ENCODE data around the gene ZSWIM1.
A peak's percentile ranks its signal among the peaks of the same experiment; 100 is the strongest.

Gene ZSWIM1

DNA sequence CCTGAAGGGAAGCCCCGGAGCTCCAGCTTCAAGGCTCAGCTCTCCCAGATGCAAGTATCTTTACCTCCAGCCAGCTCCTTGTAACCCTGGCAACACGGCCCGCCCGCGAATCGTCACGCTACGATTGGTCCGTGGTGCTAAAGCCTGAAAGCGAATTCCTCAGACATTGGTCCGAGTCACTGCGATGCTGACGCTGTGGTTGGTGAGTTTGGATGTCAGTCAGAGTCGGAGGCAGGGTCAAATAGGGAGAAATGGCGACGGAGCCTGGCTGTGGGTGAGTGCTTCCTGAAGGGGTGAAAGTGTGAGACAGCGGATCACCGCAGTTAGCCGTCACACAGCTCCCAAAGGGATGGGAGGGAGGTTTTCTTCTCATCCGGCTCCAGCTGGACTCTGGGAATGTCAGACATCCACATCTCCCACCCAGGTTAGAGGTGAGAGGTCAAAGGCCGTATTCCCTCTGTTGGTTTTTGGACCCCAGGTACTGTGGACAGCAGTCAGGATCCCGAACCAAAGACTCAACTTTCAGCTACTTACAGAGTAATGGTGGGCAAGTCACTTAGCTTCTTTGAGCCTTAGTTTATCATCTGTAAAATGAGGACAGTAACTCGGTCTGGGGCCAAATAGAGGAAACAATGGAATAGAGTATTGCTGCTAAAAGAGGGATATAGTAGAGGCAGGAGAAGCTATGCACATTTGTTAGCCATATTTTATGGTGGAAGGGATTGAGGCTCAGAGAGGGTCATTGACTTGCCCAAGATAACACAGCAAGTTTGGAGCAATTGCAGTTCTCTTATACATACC is at the start of gene ZSWIM1:
TSS of gene ZSWIM1 (plus strand) at position 240 of the 801 bp plus-strand sequence. CDS start 1,366 bp downstream, outside the sequence.
- peak; percentile 99 for DNase-seq (ENCODE audit: low spot score)

DNA sequence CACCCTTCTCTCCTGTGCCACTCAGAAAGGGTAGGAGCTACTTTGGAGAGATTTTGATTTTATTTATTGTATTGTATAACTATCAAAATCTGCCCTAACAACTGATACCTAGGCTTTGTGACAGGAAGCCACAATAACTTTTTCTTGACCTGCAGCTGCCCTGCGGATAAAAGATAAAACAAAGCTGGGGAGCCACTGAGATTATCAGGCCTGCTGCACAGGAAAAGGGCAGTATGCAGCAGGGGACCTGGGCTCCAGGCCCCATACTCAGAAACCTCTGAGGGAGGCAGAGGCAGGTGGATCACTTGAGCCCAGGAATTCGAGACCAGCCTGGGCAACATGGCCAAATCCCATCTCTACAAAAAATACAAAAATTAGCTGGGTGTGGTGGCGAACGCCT is 48.4 kb upstream of the ZSWIM1 start:
- no peak for DNase-seq (ENCODE audit: low spot score)

DNA sequence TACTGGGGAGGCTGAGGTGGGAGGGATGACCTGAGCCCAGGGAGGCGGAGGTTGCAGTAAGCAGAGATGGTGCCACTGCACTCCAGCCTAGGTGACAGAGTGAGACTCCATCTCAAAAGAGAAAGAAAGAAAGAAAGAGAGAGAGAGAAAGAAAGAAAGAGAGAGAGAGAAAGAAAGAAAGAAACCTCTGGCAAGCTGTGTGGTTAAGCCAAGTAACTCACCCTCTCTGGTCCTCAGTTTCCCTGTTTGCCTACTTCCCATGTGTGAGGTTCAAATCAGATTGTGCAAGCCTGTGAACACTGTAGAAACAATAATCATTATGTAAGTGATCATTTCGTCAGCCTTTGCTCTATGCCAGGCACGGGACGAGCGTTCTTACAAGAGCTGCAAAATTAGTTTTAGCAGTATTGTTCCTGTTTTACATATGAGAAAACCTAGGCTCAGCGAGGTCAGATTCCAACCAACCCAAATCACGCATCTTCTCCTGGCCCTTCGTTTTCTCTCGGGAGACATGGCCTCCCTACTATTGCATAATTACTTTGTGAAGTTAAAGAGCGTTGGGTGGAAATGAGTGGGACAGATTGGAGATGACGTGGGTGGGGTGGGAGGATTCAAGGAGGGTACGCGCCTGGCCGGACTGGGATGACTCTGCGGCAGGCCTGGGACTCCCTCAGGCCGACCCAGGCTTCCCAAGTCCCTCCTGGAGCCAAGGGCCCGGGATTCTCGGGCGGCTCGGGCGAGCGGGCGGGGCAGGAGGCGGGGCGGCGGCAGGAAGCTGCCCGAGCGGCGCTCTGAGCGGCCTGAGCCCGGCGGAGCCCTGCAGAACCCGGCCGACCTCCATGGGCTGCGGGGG is 47.8 kb upstream of the ZSWIM1 start, which contains the start of gene SNX21:
TSS of gene SNX21 (plus strand) at position 770 of the 853 bp plus-strand sequence. CDS start 121 bp downstream, outside the sequence.
- DNase-seq (ENCODE audit: low spot score): peak; percentile 94

DNA sequence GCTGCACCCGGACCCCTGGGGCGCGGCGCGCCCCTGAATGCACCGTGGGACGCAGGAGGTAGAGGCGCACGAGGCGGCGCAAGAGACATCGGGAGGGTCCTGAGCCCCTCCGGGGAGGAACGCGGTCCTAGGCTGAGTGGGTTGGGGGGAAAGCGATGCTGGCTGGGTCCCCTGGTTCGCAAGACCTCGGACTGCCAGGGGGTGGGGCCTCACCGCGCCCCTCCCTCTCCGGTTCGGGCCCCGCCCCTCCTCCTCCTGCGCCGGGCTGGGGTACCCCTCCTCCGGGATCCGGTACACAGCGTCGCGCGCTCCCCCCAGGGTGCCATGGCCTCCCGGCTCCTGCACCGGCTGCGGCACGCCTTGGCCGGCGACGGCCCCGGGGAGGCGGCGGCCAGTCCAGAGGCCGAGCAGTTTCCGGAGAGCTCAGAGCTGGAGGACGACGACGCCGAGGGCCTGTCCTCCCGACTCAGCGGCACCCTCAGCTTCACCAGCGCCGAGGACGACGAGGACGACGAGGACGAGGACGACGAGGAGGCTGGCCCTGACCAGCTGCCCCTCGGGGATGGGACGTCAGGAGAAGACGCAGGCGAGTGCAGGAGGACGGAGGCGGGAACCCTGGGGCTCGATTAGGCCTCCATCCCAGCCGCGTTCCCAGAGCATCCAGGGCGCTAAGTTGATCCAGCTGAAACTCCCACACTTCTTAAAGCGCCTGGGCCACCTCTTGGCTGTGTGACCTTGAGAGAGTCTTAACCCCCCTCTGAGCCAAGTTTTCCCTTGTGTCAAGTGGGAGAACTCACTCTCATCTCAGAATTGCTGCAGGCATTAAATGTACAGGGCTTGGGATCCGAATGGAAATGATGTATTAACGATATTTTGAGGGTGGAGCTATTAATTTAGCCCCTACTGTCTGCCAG is 46.9 kb upstream of the ZSWIM1 start:
- DNase-seq (ENCODE audit: low spot score): peak; percentile 92

DNA sequence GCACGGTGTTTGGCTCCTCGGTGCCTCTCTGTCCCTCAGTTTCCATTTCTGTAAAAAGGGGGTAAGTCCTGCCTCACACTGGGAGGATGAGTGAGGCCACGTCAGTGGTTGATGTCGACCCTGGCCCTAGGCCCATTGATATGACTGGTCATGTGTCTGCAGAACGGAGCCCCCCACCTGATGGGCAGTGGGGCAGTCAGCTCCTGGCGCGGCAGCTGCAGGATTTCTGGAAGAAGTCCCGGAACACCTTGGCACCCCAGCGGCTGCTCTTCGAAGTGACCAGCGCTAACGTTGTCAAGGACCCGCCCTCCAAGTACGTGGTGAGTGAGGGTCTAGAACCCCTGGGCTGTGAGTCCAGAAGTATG is 46.2 kb upstream of the ZSWIM1 start:
- no peak for DNase-seq (ENCODE audit: low spot score)

DNA sequence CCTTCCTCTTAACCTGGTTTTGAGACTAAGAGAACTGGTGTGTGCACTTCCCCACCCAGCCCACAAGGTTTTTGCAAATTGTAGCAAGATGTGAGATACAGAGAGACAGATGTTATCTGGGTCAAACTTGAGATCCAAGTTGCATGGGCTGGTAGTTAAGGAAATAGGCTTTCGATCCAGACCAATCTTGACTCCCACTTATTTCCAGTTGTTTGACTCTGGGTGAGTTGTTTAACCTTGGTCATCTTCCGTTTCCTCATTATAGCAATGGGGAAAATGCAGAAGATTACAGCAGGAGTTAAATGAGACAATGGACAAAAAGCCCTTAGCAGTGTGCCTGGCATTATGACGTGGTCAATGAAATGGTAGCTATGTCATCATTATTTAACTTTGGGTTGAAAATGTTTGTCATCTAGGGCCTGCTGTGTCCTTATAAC is 45.7 kb upstream of the ZSWIM1 start:
- DNase-seq (ENCODE audit: low spot score): no peak

DNA sequence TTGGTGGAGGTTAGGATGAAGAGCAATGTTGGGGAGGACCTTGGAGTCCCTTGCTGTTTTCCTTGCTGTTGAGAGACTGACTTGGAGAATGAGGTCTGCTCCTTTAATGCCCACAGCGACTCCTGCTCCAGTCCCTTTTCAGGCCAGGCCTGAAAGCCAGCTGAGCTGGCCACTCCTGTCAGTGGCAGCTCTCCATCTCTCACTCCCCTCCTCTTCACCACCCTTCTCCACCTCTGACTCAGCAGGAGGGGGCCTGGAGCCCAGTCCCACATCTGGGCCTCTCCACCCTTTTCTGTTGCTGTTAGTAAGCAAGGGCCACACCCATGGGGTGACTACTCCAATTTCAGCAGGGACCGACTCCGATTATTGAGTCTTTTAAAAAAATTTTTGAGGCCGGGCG is 45.2 kb upstream of the ZSWIM1 start:
- peak; percentile 93 for DNase-seq (ENCODE audit: low spot score)

DNA sequence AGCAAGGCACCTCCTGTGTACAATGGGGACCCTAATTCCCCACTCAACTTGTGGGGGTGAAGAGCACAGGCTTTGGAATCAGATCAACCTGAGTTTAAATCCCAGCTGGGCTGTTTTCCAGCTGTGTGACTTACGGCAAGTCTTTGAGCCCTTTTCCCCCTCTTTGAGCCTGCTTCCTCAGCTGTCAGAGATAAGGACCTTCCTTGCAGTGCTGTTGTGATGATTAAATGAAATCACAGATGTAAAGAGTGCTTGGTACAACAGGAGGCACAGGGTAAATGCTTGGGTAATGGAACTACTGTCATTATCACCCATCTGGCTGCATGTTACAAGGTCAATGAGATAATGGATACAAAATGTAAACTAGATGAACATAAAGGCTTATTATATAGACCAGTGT is 44.2 kb upstream of the ZSWIM1 start:
- DNase-seq (ENCODE audit: low spot score): no peak

DNA sequence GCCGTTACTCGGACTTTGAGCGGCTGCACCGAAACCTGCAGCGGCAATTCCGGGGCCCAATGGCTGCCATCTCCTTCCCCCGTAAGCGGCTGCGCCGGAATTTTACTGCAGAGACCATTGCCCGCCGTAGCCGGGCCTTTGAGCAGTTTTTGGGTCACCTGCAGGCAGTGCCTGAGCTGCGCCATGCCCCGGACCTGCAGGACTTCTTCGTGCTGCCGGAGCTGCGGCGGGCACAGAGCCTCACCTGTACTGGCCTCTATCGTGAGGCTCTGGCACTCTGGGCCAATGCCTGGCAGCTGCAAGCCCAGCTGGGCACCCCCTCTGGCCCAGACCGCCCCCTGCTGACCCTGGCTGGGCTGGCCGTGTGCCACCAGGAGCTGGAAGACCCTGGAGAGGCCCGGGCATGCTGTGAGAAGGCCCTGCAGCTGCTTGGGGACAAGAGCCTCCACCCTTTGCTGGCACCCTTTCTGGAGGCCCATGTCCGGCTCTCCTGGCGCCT is 40.3 kb upstream of the ZSWIM1 start:
- no peak for DNase-seq (ENCODE audit: low spot score)

DNA sequence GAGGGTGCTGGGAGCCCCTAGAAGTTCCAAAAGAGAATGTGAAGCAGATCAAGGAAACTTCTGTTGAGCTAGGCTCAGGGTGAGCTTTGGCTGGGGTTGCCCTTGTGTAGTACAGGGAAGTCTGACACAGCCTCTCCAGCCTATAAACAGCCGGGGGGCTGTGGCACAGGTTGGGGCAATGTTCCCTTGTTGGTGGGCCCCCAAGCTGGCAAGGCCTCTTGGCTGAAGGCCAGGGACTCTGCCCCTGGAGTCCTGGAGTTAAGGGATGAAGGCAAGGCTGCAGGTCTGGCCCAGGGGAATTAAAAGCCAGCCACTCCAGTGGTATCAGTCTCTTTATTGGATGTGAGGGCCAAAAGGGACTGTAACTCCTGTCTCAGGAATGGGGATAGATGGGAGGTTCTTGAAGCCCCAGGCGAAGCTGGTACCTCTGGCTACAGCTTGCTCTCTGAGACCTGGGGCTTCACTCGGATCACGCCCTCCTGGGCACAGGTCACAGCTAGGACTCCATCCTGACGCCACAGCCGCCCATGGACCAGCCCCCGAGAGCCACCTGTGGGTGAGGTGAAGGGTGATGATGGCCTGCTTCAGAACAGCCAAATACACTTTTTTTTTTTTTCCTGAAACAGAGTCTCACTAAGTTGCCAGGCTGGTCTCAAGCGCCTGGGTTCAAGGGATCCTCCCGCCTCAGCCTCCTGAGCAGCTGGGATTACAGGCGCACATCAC is 39.5 kb upstream of the ZSWIM1 start:
- DNase-seq (ENCODE audit: low spot score): no peak

DNA sequence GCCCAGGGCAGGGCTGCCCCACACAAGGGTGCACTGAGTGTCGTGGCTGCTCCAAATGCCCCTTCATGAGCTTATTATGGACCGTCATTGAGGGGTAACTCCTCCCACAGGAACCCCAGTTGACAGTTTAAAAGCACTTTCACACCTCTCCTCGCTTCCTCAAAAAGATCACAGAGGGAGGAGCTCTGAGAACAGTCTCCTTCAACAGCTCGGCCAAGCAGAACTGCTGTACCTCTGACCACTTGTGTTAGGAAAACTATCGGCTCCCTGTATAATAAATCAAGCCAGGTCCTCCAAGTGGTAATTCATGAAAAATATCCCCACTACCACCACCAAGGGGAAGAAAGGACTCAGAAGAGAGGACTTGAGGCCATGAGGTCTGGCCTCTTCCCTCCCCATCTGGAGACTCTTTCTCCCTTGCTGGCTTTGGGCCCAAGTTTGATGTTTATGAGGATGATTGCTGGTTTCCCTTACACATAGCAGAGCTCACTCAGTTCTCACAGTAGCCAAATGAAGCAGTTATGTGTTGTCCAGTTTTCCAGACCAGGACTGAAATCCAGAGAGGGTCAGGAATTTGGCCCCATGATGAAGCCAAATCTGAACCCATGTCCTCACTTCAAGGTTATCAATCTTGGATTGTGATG is 38.7 kb upstream of the ZSWIM1 start:
- peak; percentile 61 for DNase-seq (ENCODE audit: low spot score)

DNA sequence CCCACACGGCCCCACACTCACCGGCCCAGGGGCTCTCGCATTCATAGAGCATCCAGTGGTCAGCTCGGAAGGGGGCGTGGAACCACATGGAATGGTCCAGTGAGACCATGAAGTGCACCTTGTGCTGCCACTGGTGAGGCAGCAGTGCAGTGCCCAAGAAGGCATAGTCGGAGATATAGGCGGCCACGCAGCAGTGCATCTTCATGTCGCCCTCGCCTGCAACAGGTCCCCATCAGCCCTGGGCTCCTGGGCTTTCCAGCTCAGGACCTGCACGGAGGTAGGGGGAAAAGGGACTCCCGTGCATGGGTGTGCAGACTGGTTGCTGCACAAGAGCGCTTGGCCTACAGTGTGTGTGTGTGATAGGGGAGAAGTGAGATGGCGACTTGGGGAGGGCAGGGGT is 37.5 kb upstream of the ZSWIM1 start:
- DNase-seq (ENCODE audit: low spot score): no peak

DNA sequence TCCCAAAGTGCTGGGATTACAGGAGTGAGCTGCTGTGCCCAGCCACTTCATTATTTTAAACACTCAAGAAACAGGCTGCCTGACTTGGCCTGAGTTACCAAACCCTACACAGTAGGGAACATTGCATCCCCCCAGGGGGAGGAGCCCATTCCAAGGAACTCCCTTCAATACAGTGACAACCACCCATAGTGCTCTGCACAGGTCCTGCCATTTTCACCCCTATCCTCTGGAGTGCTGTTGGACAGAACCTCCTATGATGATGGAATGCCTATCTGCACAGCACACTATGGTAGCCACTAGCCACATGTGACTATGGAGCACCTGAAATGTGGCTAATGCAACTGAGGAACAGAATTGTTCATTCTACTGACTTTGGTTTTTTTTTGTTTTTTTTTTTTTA is 35.6 kb upstream of the ZSWIM1 start:
- DNase-seq (ENCODE audit: low spot score): no peak

DNA sequence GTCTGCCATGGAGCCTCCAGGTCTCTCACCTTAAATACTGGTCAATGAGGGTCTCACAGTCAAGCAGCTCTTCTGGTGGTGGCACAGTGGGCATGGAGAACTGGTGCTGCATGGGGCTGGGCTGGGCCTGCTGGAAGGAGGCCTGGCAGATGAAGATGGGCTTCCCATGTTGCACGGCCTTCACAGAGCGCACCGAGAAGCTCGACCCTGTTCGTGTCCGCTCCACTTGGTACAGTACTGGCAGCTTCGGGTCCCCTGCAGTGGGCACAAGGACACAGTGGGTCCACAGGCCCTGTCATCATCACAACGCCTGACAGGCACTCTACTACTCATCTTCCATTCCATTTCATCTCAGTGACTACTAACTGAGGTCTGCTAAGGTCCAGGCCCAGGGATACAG is 32.6 kb upstream of the ZSWIM1 start:
- DNase-seq (ENCODE audit: low spot score): no peak

DNA sequence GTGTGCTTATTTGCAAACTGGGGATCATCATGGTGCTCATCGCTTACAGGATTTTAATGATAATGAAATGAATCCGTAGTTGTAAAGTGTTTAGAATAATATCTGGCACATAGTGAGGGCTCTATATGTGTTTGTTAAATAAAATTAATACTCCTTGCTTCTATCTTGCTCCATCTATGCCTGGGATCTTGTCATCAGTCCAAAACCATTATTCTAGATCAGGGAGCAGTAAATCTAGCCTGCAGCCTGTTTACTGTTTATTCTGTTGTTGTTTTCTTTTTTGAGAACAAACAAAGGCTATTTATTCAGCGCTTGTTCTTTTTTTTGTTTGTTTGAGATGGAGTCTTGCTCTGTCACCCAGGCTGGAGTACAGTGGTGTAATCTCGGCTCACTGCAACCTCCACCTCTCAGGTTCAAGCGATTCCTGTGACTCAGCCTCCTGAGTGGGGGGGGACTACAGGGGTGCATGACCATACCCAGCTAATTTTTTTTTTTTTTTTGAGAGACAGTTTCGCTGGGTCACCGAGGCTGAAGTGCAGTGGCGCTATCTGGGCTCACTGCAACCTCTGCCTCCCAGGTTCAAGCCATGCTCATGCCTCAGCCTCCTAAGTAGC is 32.0 kb upstream of the ZSWIM1 start:
- no peak for DNase-seq (ENCODE audit: low spot score)

DNA sequence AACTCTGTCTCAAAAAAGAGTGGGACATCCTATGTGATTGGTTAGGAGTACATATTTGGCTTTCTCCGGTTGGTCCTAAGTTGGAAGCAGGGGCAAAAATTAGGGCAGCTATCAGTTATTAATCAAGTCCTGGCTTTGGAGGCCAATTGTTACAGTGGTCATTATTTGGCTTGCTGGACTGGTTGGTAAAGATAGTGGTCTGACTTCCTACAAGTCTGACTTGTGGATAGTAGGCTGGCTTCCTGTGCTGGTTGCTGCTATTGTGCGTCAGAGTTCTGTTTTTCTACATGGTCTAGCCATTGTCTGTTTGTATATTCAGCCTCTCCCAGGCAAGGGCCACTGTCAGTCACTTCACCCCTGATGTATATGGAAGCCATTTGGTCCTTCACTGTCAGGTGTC is 30.8 kb upstream of the ZSWIM1 start:
- no peak for DNase-seq (ENCODE audit: low spot score)

DNA sequence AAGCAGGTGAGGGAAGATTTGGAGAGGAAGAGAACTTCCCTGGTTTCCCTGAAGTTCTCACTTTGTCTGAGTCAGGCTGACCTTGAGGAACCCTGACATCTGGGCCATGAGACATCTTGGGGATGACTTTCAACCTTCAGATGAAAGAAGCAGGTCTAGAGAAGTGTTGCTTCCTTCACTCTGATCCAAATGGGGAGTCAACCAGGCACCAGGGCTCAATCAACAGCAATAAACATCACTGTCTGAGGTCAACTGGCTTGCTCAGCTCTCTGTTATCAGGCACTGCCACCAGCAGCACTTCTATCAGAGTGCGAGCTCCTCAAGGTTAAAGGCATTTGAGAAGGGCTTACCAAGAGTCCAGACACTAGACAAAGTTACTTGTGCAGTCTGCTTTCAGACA is 30.1 kb upstream of the ZSWIM1 start:
- DNase-seq (ENCODE audit: low spot score): no peak

DNA sequence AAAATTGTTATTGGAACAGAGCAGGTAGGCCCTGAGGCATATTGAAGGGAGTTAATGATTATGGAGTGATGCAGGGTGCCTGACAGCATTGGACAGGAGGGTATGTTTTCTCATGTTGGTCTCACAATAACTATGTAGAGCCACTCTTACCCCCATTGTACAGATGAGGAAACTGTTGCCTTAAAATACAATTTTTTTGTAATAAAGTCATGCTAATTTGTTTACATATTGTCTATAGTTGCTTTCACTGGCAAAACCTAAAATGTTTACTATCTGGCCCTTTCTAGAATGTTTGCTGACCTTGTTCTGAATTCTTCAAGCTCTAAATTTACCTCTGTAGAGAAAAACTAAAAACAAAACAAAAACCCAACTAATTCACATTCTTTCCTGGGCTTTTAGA is 29.5 kb upstream of the ZSWIM1 start:
- DNase-seq (ENCODE audit: low spot score): no peak

DNA sequence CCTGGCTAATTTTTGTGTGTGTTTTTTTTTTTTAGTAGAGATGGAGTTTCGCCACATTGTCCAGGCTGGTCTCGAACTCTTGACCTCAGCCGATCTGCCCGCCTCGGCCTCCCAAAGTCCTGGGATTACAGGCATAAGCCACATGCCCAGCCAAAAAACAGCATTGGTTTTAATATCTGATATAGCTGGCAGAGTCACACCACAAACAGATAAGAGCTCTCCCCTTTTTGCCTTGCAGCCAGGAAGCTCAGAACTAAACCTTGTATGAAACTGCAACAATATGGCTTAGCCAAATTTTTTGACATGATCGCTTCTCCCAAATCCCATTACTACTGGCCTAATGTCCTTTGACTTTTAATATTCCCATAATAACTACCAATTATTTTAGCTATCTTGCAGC is 28.7 kb upstream of the ZSWIM1 start:
- no peak for DNase-seq (ENCODE audit: low spot score)

DNA sequence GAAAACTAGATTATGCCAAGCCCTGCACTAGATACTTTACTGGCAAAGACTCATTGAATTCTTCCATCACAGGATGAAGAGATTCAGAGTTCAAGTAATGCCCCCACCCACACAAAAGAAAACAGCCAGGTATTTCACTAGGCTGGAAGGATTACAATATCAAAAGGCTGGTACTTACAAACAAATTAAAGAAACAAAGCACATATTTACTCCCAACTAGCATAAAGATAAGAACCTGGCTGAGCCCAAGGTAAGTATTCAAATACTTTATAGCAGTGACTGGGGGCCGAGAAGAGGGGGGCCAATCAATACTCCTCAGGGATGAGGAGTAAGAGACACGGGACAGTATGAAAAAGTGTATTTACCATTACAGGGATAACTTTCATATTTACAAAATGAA is 27.5 kb upstream of the ZSWIM1 start:
- no peak for DNase-seq (ENCODE audit: low spot score)

Measured in GM03348 (cell line).